GM12878 (cell line): ENCODE data around the gene BTBD9. TPM values are rescaled to one million over a fixed set of nuclear protein-coding genes. Genes with fewer than 3 reads are reported as not detected.

Experiments
- CBX5 ChIP-seq: sonication (generic); IDR thresholded peaks from 2 replicates; pipeline ENCODE4 v1.6.1; 2016; ENCODE audit warnings: low read depth, moderate library complexity, mild to moderate bottlenecking, inconsistent platforms
- EED ChIP-seq: sonication (generic); IDR thresholded peaks from 2 replicates; pipeline ENCODE4 v1.6.1; 2016; ENCODE audit warnings: antibody characterized with exemption, low read depth
- FOS ChIP-seq: IDR thresholded peaks from 3 replicates; pipeline ENCODE4 v1.6.1; 2011; ENCODE audit warnings: borderline replicate concordance; ENCODE audit not compliant: insufficient read length; ENCODE audit errors: extremely low read depth
- POLR2A ChIP-seq: IDR thresholded peaks from 2 replicates; pipeline ENCODE4 v1.6.1; 2011; ENCODE audit warnings: low read depth, mild to moderate bottlenecking, low read length
- SP1 ChIP-seq: IDR thresholded peaks from one replicate; pipeline ENCODE4 v1.6.1; 2011; ENCODE audit warnings: low read depth, low read length
- STAT3 ChIP-seq: IDR thresholded peaks from 2 replicates; pipeline ENCODE4 v1.6.1; 2011; ENCODE audit warnings: low read depth, low read length, improper control_type of control experiment
- TBL1XR1 ChIP-seq: IDR thresholded peaks from 2 replicates; pipeline ENCODE4 v1.6.1; 2012; ENCODE audit warnings: low read depth, low read length, improper control_type of control experiment
- ZNF207 ChIP-seq: fragments of 450-650 bp; IDR thresholded peaks from 2 replicates; pipeline ENCODE4 v1.6.1; 2014; ENCODE audit warnings: antibody characterized with exemption, mild to moderate bottlenecking, borderline replicate concordance
- polyA plus RNA-seq, 11 experiments: library from polyadenylated mRNA; depleted of rRNA in 4 of 11; unstranded in 6 of 11; stranded (reverse) in 5 of 11; fragments of >200 nt; fragmentation: Nextera tagmentation in 4 of 11; fragmentation: Illumina TruSeq in 1 of 11; extraction: Ambion mirVana in 4 of 11; extraction: Trizol in 1 of 11; gene quantifications; 1 replicate in 1 of 11; 2 replicates in 10 of 11; pipeline versions ENCODE4 v1.2.1 to v1.2.3, GENCODE V29; 2011 to 2016; ENCODE audit warnings: inconsistent platforms in 2 of 11, missing spikeins in 2 of 11, low read depth in 1 of 11
- total RNA-seq, 4 experiments: library from RNA; depleted of rRNA in 3 of 4; stranded (reverse); fragments of >200 nt in 3 of 4; fragmentation: Illumina TruSeq in 1 of 4; extraction: Trizol in 1 of 4; gene quantifications; 2 replicates each; pipeline versions ENCODE4 v1.2.1 to v1.2.3, GENCODE V29; 2013 to 2021
- TF ChIP-seq, protein P1 (sequence below): fragments of 450-650 bp; IDR thresholded peaks from 2 replicates; pipeline ENCODE4 v1.6.1; 2017; ENCODE audit warnings: borderline replicate concordance
- TF ChIP-seq, protein P2 (sequence below), 3 experiments: IDR thresholded peaks in 2 of 3; conservative IDR thresholded peaks in 1 of 3; 2 replicates each; pipeline ENCODE4 v1.5.1; 2011; ENCODE audit warnings: low read depth in 3 of 3, low read length in 3 of 3, mild to moderate bottlenecking in 3 of 3, control low read depth in 2 of 3, moderate library complexity in 2 of 3, inconsistent platforms in 1 of 3, mixed read lengths in 1 of 3; ENCODE audit not compliant: control insufficient read depth in 2 of 3, insufficient read depth in 1 of 3; ENCODE audit errors: extremely low read depth in 1 of 3
- TF ChIP-seq, protein P3 (sequence below): fragments of 450-650 bp; IDR thresholded peaks from 2 replicates; pipeline ENCODE4 v1.6.1; 2016; ENCODE audit warnings: mild to moderate bottlenecking
- TF ChIP-seq, protein P4 (sequence below): fragments of 150-350 bp; IDR thresholded peaks from 2 replicates; pipeline ENCODE4 v1.6.1; 2014; ENCODE audit warnings: mild to moderate bottlenecking, low read depth, low read length
- TF ChIP-seq, protein P5 (sequence below): IDR thresholded peaks from 2 replicates; pipeline ENCODE4 v1.6.1; 2012; ENCODE audit warnings: mild to moderate bottlenecking, low read depth, low read length

BTBD9 gene
- total and polyA plus RNA-seq, 10 of the 15 experiments (the other 5 are each of a cell fraction or from before 2014, with no cell fraction given), result 0.22 to 8.6 (median 4.6) TPM

DNA sequence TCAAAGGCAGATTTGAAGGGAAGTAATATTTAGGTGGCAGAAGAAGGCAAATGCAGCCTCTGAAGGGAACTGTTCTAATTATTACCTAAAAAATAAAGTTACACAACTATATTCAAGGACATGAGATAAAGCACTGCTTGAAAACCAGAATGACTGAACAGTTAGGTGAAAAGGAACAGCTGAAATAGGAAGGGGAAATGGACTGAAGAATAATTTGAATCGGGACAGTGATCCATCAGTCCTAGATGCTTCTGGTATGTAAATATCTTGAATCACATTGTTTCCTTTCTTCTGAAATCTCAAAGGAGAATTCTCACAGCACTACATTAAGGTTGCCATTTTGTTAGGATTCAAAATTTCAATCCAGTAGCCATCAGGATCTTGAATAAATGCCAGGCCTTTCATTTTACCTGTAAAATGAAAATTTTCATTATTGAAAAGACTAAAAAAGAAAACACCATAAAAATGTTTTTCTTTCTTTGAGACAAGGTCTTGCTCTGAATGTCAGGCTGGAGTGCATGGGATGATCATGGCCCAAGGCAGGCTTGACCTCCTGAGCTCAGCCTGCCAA, 37.3 kb upstream of the BTBD9 start (continued):
- TF ChIP-seq, protein P1, sequence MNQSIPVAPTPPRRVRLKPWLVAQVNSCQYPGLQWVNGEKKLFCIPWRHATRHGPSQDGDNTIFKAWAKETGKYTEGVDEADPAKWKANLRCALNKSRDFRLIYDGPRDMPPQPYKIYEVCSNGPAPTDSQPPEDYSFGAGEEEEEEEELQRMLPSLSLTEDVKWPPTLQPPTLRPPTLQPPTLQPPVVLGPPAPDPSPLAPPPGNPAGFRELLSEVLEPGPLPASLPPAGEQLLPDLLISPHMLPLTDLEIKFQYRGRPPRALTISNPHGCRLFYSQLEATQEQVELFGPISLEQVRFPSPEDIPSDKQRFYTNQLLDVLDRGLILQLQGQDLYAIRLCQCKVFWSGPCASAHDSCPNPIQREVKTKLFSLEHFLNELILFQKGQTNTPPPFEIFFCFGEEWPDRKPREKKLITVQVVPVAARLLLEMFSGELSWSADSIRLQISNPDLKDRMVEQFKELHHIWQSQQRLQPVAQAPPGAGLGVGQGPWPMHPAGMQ, result no peak
- TF ChIP-seq SP1 (no peak), TBL1XR1 (no peak), FOS (no peak), EED (no peak), ZNF207 (no peak), POLR2A (no peak), STAT3 (no peak), CBX5 (no peak)
- TF ChIP-seq, protein P2, sequence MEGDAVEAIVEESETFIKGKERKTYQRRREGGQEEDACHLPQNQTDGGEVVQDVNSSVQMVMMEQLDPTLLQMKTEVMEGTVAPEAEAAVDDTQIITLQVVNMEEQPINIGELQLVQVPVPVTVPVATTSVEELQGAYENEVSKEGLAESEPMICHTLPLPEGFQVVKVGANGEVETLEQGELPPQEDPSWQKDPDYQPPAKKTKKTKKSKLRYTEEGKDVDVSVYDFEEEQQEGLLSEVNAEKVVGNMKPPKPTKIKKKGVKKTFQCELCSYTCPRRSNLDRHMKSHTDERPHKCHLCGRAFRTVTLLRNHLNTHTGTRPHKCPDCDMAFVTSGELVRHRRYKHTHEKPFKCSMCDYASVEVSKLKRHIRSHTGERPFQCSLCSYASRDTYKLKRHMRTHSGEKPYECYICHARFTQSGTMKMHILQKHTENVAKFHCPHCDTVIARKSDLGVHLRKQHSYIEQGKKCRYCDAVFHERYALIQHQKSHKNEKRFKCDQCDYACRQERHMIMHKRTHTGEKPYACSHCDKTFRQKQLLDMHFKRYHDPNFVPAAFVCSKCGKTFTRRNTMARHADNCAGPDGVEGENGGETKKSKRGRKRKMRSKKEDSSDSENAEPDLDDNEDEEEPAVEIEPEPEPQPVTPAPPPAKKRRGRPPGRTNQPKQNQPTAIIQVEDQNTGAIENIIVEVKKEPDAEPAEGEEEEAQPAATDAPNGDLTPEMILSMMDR (IDR thresholded peaks at IDR 0.05 in 2 of 3, conservative IDR thresholded peaks at IDR 0.05 in 1 of 3; ENCODE audit: control insufficient read depth in 2 of 3, extremely low read depth in 1 of 3, insufficient read depth in 1 of 3, low read depth in 3 of 3, low read length in 3 of 3), result no peak
- TF ChIP-seq, protein P3, sequence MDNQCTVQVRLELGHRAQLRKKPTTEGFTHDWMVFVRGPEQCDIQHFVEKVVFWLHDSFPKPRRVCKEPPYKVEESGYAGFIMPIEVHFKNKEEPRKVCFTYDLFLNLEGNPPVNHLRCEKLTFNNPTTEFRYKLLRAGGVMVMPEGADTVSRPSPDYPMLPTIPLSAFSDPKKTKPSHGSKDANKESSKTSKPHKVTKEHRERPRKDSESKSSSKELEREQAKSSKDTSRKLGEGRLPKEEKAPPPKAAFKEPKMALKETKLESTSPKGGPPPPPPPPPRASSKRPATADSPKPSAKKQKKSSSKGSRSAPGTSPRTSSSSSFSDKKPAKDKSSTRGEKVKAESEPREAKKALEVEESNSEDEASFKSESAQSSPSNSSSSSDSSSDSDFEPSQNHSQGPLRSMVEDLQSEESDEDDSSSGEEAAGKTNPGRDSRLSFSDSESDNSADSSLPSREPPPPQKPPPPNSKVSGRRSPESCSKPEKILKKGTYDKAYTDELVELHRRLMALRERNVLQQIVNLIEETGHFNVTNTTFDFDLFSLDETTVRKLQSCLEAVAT, result no peak
- TF ChIP-seq, protein P4, sequence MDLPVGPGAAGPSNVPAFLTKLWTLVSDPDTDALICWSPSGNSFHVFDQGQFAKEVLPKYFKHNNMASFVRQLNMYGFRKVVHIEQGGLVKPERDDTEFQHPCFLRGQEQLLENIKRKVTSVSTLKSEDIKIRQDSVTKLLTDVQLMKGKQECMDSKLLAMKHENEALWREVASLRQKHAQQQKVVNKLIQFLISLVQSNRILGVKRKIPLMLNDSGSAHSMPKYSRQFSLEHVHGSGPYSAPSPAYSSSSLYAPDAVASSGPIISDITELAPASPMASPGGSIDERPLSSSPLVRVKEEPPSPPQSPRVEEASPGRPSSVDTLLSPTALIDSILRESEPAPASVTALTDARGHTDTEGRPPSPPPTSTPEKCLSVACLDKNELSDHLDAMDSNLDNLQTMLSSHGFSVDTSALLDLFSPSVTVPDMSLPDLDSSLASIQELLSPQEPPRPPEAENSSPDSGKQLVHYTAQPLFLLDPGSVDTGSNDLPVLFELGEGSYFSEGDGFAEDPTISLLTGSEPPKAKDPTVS, result no peak
- TF ChIP-seq, protein P5, sequence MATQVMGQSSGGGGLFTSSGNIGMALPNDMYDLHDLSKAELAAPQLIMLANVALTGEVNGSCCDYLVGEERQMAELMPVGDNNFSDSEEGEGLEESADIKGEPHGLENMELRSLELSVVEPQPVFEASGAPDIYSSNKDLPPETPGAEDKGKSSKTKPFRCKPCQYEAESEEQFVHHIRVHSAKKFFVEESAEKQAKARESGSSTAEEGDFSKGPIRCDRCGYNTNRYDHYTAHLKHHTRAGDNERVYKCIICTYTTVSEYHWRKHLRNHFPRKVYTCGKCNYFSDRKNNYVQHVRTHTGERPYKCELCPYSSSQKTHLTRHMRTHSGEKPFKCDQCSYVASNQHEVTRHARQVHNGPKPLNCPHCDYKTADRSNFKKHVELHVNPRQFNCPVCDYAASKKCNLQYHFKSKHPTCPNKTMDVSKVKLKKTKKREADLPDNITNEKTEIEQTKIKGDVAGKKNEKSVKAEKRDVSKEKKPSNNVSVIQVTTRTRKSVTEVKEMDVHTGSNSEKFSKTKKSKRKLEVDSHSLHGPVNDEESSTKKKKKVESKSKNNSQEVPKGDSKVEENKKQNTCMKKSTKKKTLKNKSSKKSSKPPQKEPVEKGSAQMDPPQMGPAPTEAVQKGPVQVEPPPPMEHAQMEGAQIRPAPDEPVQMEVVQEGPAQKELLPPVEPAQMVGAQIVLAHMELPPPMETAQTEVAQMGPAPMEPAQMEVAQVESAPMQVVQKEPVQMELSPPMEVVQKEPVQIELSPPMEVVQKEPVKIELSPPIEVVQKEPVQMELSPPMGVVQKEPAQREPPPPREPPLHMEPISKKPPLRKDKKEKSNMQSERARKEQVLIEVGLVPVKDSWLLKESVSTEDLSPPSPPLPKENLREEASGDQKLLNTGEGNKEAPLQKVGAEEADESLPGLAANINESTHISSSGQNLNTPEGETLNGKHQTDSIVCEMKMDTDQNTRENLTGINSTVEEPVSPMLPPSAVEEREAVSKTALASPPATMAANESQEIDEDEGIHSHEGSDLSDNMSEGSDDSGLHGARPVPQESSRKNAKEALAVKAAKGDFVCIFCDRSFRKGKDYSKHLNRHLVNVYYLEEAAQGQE, result no peak
